Aortic smooth muscle cell (primary cell): ENCODE measurements around the gene MYL11. TPM values are rescaled to one million over a fixed set of nuclear protein-coding genes. Genes with fewer than 3 reads are reported as not detected.

Source experiments
- total RNA-seq: library from RNA; depleted of rRNA; stranded (reverse); fragments of >200 nt; gene quantifications from 2 replicates; pipeline ENCODE4 v1.2.3, GENCODE V29; 2014

The MYL11 gene, protein sequence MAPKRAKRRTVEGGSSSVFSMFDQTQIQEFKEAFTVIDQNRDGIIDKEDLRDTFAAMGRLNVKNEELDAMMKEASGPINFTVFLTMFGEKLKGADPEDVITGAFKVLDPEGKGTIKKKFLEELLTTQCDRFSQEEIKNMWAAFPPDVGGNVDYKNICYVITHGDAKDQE
- total RNA-seq, result 0.12 TPM in 1 of 2 replicates, not detected in the other

GRCh38 chr16:30374538-30374937, at the start of gene MYL11:
MYL11 (plus strand) TSS chr16:30374802; CDS start chr16:30374858, 56 bp downstream.

GRCh38 chr16:30355144-30355953, 19.3 kb upstream of the MYL11 start, which contains the start of gene CD2BP2:
CD2BP2 (minus strand) TSS chr16:30355308; CDS start chr16:30354681, 627 bp downstream.

DNA sequence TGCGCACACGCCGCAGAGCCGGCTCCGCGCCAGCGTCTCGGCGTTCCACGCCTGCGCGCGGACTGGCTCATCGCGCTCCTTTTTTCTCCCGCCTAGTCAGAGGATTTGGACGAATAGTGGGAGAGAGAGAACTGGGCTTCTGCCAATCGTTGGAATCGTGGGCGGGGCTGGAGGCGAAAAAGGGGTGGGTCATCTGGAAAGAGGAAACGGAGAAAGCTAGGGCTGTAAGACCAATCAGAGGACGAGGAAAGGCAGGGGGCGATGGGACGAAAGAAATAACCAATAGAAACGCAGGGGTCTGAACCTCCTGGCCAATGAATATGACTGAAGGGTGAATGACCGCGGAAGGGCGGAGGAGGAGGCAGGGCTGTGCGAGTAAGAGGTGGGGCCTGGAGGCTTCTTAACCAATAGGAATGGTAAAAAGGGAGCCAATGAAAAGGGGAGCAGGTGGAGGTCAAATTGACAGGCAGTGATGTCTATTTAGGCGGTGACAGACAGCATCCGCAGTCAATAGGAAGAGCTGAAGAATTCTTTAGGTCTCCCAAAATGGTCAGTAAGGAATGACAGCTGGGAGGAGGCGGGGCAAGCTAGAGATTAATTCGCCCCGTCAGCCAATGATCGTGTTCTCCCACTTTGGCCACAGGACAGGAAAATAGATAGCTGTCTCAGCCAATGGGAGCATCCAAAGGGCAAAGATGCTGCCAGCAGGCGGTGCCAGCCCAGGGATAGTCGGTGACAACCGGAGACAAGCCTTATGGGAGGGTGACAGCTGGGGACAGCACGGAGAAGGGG, 4.0 kb upstream of the MYL11 start, which contains the start of gene TBC1D10B:
Gene TBC1D10B, minus strand, starts transcription at position 39 of the 792 bp plus-strand sequence. CDS start 311 bp downstream, outside the sequence.

DNA sequence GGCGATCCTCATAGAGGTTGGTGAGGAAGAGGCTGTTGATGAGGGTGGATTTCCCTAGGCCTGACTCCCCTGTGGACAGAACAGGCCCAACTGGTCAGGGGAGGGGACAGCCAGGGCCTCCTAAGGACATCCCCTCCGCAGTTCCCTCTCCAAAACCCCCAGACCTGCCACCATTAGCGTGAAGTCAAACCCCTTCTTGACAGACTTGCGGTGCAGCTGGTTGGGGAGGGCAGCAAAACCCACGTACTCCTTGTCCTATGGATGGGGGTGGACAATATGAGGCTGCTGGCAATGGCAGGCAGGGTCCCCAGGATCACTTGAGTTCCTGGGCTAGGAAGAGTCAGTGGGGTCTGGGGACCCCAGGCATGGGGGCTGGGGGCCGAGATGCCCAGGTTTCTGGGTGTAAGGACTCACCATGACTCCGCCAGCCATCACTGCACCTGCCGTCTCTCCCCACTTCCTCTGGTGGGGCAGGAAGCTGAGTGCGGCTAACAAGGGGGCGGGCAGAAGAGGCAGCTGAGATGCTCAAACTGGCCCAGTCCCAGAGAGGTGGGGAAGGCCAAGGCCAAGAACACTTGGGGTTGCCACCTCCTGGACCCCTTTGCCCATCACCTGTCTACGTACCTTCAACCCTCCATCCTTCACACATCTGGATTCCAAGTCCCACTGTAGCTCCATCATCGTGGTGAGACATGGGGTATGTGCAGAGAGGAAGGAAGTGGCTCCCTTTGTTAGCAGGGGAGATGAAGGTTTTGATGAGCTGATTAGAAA, 7.7 kb downstream of the MYL11 start, which contains the start of gene SEPTIN1:
Gene SEPTIN1, minus strand, starts transcription at position 451 of the 771 bp plus-strand sequence. Its CDS starts 19 bp downstream, at position 432.

DNA sequence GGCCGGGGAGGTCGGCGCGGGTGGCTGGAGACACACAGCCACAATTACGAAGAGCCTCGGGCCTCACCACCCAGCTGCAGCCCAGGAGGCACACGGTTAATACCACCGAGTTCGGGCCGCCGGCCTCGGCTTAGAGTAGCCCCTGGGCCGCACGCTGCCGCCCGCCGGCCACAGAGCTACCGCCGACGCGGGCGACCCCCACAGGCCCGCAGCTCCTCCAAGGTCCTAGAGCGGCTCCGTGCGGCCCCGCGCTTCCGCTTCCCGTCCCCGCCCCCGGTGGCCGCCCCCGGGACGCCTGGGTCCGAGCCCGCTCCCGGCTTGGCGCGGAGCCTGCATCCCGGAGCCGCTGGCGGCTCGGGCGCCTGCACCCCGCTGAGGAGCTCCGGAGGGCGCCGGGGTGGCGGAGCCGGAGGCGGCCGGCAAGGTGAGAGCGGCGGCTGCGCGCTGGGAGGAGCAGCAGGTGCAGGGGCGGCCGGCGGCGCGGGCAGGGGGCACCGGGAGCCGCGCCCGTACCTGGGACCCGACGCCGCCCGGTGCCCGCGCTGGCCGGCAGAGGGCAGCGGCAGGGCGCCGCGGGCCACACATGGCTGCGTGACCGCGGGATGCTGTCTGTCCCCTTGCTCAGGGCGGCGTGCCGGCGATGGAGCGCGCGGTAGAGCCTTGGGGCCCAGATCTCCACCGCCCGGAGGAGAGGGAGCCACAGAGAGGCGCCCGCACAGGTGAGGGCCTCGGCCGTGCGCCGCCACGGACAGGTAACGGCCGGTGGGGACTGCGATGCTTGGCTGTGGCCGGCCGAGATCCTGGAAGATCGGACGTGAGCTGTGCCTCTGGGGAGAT, 20.8 kb downstream of the MYL11 start, which contains the start of gene ZNF48:
Gene ZNF48, plus strand, starts transcription at position 266 of the 837 bp plus-strand sequence. Its CDS starts 375 bp downstream, at position 641.

DNA sequence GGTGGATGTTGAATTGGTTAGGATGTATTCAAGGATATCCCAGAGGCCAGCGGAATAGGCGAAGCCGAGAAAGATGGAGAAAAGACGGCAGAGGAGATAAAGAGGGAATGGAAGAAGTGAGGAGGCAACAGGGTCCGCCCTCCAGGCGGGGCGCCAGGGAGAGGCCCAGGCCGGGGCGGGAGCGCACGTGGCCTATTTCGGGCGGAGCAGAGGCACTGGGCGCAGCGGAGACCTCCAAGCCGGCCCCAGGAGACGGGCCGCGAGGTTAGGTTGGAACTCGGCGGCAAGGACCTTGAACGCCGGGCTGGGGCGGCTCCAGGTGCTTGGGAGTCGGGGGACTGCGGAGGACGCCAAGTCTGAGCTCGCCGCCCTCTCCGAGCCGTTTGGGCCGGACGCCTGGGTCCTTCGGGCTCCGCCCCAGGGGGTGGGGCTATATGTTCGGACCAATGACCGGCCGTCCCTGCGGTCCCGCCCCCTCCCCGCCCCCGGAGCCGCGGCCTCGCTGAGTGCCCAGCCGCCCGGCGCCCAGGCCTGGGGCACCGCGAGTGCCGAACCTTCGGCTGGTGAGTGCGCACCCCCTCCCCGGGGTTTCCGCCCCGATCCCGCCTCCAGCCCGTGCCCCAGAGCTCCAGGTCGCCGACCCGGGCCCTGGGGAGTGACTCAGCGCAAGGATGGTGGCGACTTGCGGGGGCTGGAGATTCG, 32.7 kb downstream of the MYL11 start, which contains the start of gene ZNF771:
Gene ZNF771, plus strand, starts transcription at position 505 of the 702 bp plus-strand sequence. CDS start 448 bp downstream, outside the sequence.

Other genes with a start within 250 kb of the MYL11 start
- gene CORO1A, start 191.2 kb upstream of the MYL11 start, total RNA-seq, result 0.56 and 0.79 TPM in 2 replicates
- 17.3 and 39.0 TPM in 2 replicates for gene BOLA2B, start 181.1 kb upstream of the MYL11 start, total RNA-seq
- 10.4 and 14.7 TPM in 2 replicates for gene SLX1A, start 180.9 kb upstream of the MYL11 start, total RNA-seq
- gene SULT1A3, start 175.5 kb upstream of the MYL11 start, total RNA-seq, result 0.79 and 0.93 TPM in 2 replicates
- 0.26 and 0.93 TPM in 2 replicates for gene NPIPB13, start 126.3 kb upstream of the MYL11 start, total RNA-seq
- gene CD2BP2, start 19.5 kb upstream of the MYL11 start, total RNA-seq, result 32.9 and 33.9 TPM in 2 replicates
- 28.2 and 30.0 TPM in 2 replicates for gene TBC1D10B, start 4.3 kb upstream of the MYL11 start, total RNA-seq
- 0.06 and 0.13 TPM in 2 replicates for gene SEPTIN1, start 7.8 kb downstream of the MYL11 start, total RNA-seq
- 5.5 and 5.8 TPM in 2 replicates for gene ZNF48, start 20.6 kb downstream of the MYL11 start, total RNA-seq
- 5.8 and 10.0 TPM in 2 replicates for gene ZNF771, start 32.8 kb downstream of the MYL11 start, total RNA-seq
- gene DCTPP1, start 55.2 kb downstream of the MYL11 start, total RNA-seq, result 11.5 and 19.7 TPM in 2 replicates
- 9.4 and 11.2 TPM in 2 replicates for gene SEPHS2, start 71.1 kb downstream of the MYL11 start, total RNA-seq
- under 0.01 TPM in 2 replicates for gene ITGAL, start 97.9 kb downstream of the MYL11 start, total RNA-seq
- 11.9 and 12.0 TPM in 2 replicates for gene ZNF768, start 151.8 kb downstream of the MYL11 start, total RNA-seq
- gene ZNF747, start 160.1 kb downstream of the MYL11 start, total RNA-seq, result 8.0 and 9.1 TPM in 2 replicates
- gene ZNF764, start 183.6 kb downstream of the MYL11 start, total RNA-seq, result 2.8 and 3.0 TPM in 2 replicates
- gene ZNF688, start 196.9 kb downstream of the MYL11 start, total RNA-seq, result 10.4 and 17.3 TPM in 2 replicates
- 5.9 and 7.2 TPM in 2 replicates for gene ZNF785, start 210.9 kb downstream of the MYL11 start, total RNA-seq
- gene ZNF689, start 235.6 kb downstream of the MYL11 start, total RNA-seq, result 4.0 and 4.2 TPM in 2 replicates